K562 (cell line): ENCODE data around the gene PMM1.
"Not testable (repeated sequence)": the region's sequence is repeated elsewhere in the genome, so short reads cannot be mapped to it uniquely, and the experiment has no call there.

Source experiments
- CREB5 ChIP-seq: fragments of 250-450 bp; sonication (Bioruptor Pico); IDR thresholded peaks from 2 replicates; pipeline ENCODE4 v1.5.0; 2020; ENCODE audit warnings: mild to moderate bottlenecking
- CTCF ChIP-seq, 3 experiments: IDR thresholded peaks in 2 of 3; conservative IDR thresholded peaks in 1 of 3; 2 replicates each; pipeline ENCODE4 v1.5.1; 2011 to 2012; ENCODE audit warnings: low read length in 3 of 3, mild to moderate bottlenecking in 3 of 3, control low read depth in 2 of 3, improper control_type of control experiment in 1 of 3, inconsistent platforms in 1 of 3, low read depth in 1 of 3, mixed read lengths in 1 of 3, moderate library complexity in 1 of 3; ENCODE audit not compliant: insufficient read depth in 2 of 3
- SP1 ChIP-seq: sonication (generic); formaldehyde crosslinking; IDR thresholded peaks from 2 replicates; pipeline ENCODE4 v1.8.1; 2022; ENCODE audit warnings: mild to moderate bottlenecking, missing genetic modification reagents

GRCh38 chr22:41637623-41638022 lies 48.0 kb upstream of the PMM1 start:
- not testable (repeated sequence) for TF ChIP-seq CREB5 (CRISPR knock-in tag); CTCF (IDR thresholded peaks at IDR 0.05 in 2 of 3, conservative IDR thresholded peaks at IDR 0.05 in 1 of 3; ENCODE audit: insufficient read depth in 2 of 3, low read depth in 1 of 3, low read length in 3 of 3); SP1 (CRISPR knock-in tag)
